Measurements from ENCODE around the gene DARS1. TPM values are rescaled to one million over a fixed set of nuclear protein-coding genes. Genes with fewer than 3 reads are reported as not detected.

Gene DARS1
- total RNA-seq, 4 donors from 2014 or later, result 58.7 to 73.6 (median 65.7) TPM

DNA sequence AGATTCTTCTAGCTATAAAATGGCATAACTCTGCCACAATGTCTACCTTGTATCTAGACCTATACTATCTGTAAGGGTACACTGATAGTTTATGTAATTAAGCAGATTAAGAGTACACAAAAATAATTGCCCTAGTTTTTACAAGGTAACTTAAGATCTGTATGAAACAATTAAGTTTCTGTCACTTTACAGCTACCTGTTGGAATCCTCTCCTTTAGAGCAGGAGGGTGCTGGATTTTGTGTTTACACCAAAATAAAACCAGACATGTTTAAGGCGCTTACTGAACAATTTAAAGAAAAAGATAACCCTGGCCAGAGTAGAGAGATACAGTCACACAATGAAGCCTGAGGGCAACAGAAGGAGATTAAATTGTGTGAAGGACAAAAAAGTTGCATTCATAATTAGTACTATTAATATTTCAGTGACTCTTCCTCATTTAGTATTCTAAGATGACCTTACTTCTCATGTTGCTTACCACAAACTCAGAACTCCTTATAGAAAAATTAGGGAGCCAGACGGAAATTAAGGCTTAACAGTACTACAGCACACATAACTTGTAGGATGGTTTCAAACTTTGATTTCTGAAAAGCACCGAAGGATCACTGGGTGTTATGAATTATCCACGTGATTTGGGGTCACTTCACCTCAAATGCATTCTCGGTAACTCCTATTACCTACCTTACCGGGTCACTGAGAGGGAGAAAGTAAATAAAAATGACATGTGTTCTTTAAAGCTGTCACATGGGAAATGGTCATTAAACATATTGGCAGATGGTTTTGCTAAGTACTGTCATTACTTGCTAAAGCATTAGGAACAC lies 1.0 kb downstream of the DARS1 start:
- TF ChIP-seq POLR2A (IDR thresholded peaks at IDR 0.05) (no peak), CTCF (IDR thresholded peaks at IDR 0.05) (no peak)
- WGBS, 2 donors, result 7 to 9% methylated on average over 6 of the region's 6 CpGs
- intact Hi-C loops (cut with DNase I; ENCODE audit: low total_unique reads), result no loop called here
- no peak for DNase-seq (ENCODE audit: low spot score in 2 of 2)
- peak overlapping the region; percentile 98 for H3K4me3 ChIP-seq (ENCODE audit: low read depth, poor library complexity, severe bottlenecking)

GRCh38 chr2:135980434-135981079 lies 4.9 kb downstream of the DARS1 start:
- no peak for DNase-seq (ENCODE audit: low spot score in 2 of 2)
- TF ChIP-seq POLR2A (IDR thresholded peaks at IDR 0.05) (no peak), CTCF (IDR thresholded peaks at IDR 0.05) (no peak)
- no peak overlapping the region for H3K4me3 ChIP-seq (ENCODE audit: low read depth, poor library complexity, severe bottlenecking)
- intact Hi-C loops (cut with DNase I; ENCODE audit: low total_unique reads), result no loop called here
- 73 to 74% methylated on average over 5 of the region's 5 CpGs for WGBS, 2 donors

- 93 to 95% methylated on average over 2 of the region's 2 CpGs for WGBS, 2 donors
- no peak for DNase-seq (ENCODE audit: low spot score in 2 of 2)
- no peak overlapping the region for H3K4me3 ChIP-seq (ENCODE audit: low read depth, poor library complexity, severe bottlenecking)
- intact Hi-C loops (cut with DNase I; ENCODE audit: low total_unique reads), result no loop called here
- no peak for TF ChIP-seq POLR2A (IDR thresholded peaks at IDR 0.05)
- no peak for TF ChIP-seq CTCF (IDR thresholded peaks at IDR 0.05)
Observed at GRCh38 chr2:135975702-135976101, 9.7 kb downstream of the DARS1 start.

DNA sequence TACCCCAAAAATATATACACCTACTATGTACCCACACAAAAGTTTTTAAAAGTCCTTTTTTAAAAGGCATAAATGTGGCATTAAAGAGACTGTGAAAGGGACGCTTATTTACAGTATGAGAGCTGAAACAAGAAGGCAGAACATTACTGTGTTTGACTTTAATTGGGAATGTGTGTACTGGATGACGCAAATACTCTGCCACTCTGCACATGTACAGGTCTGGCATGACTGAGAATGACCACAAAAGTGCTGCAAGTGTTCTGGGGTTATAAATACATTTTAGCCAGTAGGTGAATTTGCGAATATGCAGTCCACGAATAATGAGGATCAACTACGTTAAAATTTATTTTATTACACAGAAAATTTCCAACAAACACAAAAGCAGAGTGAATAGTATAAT lies 11.4 kb downstream of the DARS1 start:
- no peak overlapping the region for H3K4me3 ChIP-seq (ENCODE audit: low read depth, poor library complexity, severe bottlenecking)
- no peak for DNase-seq (ENCODE audit: low spot score in 2 of 2)
- intact Hi-C loops (cut with DNase I; ENCODE audit: low total_unique reads), result no loop called here
- 92 to 96% methylated on average over 5 of the region's 5 CpGs for WGBS, 2 donors
- no peak for TF ChIP-seq POLR2A (IDR thresholded peaks at IDR 0.05)
- no peak for TF ChIP-seq CTCF (IDR thresholded peaks at IDR 0.05)

DNA sequence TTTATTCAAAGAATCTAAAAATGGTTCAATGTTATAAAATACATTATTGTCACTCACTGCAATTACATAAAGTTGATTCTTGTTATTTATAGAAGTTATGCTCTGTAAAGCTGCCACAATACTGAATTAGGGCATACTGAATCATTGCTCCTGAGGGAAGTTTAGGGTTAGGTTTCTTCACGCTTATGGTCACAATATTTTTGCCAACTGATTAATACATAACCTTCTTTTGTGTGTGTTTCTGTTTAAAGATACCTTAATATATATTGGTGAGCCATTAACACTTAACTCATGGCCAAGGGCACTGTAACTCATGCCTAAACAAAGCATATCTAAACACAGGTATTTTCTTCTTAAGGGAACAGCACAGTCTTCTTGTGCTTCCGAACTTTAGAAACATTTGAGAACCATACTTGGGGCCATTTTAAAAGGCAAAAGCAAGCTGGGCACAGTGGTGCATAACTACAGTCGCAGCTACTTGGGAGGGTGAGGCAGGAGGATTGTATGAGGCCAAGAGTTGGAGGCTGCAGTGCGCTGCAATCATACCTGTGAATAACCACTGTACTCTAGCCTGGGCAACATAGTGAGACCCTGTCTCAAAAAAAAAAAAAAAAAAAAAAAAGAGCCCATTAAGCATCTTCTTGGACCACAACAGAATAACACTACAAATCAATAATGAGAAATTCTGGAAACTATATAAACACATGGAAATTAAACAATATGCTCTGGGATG lies 15.6 kb downstream of the DARS1 start:
- no peak for TF ChIP-seq POLR2A (IDR thresholded peaks at IDR 0.05)
- no peak for TF ChIP-seq CTCF (IDR thresholded peaks at IDR 0.05)
- WGBS, 2 donors, result 77 to 90% methylated on average over 4 of the region's 4 CpGs
- intact Hi-C loops (cut with DNase I; ENCODE audit: low total_unique reads), result no loop called here
- no peak overlapping the region for H3K4me3 ChIP-seq (ENCODE audit: low read depth, poor library complexity, severe bottlenecking)
- no peak for DNase-seq (ENCODE audit: low spot score in 2 of 2)
